ENCODE results near the gene IBTK.
"Not testable (repeated sequence)": the region's sequence is repeated elsewhere in the genome, so short reads cannot be mapped to it uniquely, and the experiment has no call there.

The IBTK gene

DNA sequence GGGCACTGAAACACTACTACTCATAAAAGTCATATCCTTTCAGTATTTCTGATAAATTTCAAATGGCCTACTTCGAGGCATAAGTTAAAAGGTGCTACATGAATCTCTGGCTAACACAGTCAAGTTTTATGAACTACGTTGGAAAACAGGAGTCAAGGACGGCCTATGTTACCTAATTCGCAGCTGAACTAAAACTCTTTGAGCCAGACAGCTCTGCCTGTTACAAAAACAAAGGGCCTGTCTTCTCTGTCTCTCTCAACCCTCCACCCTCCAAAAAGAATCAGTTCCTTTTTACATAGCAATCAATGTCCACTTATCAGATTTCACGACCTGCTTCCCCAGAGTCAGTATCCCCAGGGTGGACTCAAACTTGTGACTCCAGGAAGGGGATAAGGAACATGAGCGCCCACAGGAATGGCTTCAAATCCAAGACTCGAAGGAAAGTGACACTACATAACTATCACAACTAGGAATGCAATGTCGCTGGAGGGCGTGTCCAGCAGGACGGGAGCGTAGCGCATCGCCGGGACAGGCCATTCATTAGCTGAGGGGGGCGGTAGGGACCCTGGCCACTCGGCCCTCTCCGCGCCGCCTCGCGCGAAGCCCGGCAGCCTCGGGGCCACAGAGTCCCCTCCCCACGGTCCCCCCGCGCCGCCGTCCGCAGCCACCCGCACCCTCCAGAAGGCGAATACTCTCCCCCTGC, 591 bp downstream of the IBTK start:
- peak; percentile 56 for DNase-seq

DNA sequence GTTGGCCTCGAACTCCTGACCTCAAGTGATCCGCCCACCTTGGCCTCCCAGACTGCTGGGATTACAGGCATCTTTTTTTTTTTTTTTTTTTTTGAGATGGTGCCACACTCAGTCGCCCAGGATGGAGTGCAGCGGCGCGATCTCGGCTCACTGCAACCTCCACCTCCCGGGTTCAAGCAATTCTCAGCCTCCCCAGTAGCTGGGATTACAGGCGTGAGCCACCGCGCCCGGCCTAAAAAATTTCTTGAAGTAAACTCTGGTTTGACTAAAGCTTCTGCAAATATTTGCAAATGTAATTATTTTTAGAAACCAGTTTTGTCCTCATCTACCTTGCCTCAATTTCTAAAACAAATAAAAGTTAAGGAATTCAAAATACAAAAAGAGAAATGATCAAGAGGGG, 1.2 kb downstream of the IBTK start:
- no peak for DNase-seq

DNA sequence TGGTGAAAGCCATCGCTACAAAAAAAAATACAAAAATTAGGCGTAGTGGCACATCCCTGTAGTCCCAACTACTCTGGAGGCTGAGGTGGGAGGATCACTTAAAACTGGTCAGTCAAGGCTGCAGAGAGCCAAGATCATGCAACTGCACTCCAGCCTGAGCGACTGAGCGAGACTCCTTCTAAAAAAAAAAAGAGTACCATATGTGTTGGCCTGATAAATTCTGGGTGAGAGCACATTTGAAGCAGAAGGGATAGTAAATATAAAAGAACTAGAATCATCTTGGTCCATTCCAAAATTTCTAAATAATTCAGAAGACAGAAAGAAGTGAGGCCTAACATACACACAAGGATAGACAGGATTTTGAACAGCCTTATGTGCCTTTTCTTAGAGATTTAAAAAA, 2.2 kb downstream of the IBTK start:
- DNase-seq = no peak

DNA sequence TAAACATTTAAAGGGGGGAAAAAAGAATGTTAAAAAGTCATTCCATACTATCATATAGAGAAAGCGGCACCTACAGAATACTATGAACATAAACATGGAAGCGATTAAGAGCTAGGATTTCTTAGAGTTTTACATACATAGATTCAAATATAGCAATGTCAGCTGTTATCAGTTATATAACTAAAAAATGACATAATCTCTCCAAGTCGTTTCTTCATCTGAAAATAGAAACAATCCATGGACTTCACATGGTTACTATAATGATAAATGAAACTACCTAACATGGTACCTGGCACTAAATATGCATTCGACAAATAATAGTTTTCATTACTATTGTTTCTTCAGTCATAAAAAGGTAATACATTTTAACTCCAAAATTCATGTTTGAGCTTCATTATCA, 3.7 kb downstream of the IBTK start:
- DNase-seq = no peak

DNA sequence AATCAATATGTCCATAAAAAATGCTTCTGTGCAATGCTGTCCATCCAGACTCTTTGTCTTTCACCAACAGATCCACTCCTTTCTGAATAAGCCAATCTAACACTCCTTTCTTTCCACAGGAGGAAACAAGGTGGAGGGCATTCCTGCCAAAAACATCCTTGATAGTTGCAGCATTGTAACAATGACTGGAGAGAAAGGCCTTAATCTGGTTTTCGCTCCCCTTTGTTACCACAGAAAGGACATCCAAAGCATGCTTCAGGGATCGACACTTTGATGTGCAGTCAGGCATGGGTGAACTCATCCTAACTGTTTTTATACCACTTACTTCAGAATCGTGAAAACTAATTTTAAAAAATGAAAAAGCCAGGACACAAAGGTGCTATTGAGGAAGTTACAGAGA, 7.4 kb downstream of the IBTK start:
- DNase-seq = no peak

DNA sequence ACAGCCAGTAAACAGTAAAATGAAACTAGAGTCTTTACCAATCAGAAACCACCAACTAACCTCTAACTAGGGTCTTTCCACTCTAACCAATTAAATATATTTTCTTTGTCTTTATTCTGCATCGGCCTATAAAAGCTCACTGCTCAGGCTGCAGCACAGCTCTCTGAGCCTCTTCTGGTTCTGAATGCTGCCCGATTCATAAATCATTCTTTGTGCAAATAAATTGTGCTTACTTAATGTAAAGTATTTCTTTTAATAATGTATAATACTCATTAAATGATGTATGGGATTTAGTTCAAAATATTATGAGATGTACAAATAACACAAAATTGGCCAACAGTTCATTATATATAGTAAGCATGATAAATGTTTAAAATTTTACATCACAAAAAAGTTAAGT, 7.9 kb downstream of the IBTK start:
- DNase-seq = no peak

DNA sequence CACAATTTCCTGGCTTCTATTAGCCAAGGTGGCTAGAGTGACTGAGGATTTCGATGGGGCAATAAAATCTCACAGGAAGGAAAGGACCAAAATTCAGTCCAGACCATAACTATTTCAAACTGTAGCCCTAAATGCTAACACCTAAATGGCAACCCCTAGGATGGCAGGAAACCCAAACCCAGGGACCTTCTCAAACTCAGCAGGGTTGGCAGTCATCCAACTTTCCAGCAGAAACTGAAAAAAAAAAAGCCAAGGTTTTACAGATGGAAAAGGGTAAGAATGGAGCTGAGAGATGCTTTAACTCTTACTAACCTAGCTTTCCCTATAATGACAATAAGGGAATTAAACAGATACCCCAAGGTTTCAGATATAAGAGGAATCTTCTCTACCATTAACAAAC, 10.5 kb downstream of the IBTK start:
- DNase-seq = no peak

DNA sequence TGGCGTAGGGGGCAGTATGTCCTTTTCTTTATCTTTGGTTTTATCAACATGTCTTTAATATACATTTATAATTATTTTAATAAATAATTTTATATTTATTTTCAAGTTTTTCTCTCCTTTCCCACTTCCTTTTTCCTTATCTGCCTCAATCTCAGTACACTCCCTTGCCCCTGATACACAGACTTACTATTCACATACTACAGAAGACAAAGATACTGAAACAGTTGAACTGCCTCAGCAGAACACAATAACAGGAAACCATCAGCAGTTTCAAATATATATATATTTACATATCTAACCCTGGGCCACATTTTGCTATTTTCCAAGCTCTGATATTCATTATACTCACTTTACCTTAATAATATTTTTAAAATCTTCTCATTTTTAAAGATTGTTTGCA, 19.8 kb downstream of the IBTK start:
- DNase-seq = no peak

DNA sequence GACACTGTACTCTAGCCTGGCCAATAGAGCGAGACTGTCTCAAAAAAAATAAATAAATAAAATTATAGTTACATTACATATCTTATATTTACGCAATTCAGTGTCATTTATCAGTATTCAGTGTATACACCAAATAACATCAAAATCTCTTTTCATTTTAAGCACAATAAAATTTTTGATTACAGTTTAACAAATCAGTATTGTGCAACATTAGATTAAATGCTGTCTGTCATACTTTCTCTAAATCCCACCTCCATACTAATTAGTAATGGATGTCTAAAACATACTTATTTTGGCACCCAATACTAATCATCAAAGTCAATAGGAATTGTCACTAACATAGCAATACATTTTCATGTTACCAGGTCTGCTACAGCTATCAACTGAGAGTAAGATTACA, 27.4 kb downstream of the IBTK start:
- no peak for DNase-seq

DNA sequence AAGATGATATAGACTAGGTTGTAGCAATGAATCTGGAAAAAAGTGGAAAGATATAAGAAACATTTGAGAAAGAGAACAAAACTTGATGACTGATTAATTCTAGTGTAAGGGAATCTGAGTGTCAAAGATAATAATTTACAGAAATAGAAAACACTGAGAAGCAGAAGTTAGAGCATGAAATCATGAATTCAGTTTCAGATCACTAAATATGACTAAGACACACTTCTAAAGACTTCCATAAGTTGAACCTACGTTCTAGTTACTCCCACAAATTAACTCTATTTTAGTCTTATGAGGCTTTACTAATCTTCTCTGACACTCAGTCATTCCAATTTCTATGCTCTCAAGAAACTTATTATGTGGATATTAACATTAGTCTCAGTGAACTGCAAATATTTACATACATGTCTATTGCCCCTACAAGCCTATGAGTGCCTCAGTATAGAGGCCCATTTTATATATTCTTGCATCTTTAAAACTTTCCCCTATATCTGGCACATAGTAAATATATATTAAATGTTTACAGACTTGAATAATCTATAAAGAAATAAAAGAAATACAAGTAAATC, 30.4 kb downstream of the IBTK start:
- no peak for DNase-seq

DNA sequence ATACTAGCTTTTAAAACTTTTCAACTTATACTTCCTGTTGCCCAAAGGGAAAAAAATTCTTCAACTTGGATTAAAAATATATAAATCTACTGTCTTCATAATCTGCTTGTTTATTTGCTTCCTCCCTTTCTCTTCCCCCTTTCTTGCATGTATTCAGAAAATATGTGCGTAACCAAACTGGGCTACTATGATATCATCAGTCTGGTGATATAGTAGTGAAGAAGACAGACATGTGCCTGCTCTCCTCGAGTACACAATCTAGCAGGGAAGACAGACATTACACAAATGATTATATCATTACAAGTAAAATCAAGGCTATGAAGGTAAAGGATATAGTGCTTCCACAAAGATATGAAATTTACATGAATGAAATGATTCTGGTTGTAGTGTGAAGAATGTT, 31.0 kb downstream of the IBTK start:
- no peak for DNase-seq

DNA sequence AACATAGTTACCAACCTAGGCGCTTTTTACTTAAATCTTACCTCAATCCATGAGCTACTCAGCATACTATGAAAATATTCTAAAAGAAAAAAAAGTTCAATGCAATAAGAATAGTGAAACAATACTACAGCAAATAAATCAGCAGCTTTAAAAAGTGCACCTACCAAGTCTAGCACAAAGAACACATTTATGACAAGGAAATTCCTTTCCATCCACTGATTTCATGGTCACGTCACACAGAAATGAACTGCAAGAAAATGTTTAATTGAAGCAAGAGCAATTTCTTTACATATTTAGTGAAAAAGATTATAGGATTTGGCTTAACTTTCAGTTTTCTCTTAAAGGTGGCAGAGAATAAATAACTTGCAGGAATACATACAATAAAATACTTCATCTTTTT, 36.2 kb downstream of the IBTK start:
- DNase-seq = no peak

DNA sequence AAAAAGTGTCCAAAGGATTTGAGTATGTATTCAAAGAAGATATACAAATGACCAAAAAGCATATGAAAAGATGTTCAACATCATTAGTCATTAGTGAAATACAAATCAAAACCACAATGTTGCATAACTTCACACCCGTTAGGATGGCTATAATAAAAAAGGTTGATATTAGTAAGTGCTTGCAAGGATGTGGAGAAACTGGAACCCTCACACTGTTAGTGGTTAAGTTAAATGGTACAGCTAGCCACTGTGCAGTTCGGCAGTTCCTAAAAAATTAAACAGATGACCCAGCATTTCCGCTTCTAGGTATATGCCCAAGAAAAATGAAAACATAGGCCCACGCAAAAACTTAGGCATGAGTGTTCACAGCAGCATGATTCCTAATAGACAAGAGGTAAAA, 38.6 kb downstream of the IBTK start:
- DNase-seq = no peak

DNA sequence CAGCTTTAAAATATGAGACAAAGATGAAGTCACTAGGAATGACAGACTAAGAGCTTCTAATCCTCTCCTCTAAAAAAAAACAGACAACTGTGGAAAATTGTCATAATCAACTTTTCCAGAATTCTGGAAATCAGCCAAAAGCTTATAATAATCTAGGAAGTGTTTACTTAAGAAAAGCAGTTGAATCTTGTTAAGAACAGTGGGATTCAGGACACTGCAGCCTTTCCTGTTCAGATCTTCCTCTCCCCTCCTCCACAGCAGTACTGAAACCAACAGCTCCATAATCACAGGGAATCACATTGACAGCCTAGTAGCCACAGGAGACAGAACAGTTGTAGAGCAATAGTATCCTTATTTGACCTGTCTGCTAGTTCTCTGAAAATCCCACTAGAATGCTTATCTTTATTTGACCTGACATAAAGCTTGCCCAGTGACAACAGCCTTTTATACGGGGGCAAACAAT, 41.6 kb downstream of the IBTK start:
- DNase-seq = no peak

DNA sequence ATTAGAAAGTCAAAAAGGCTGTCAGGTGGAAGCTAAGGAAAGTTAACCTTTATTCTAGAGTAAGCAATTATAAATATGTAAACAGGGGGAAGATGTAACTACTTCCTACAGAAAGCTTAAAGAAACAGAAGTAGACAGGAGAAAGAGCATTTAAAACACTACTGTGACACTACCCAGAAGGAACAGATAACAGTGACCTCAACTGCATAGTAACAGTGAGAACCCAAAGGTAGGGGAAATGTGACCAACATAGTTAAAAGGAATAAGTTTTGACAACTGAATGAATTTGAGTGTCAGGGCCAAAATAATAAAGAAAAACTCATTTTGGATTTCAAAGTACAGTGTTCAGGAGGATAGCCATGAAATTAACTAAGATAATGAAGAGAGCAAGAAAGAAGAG, 43.5 kb downstream of the IBTK start:
- DNase-seq = no peak

DNA sequence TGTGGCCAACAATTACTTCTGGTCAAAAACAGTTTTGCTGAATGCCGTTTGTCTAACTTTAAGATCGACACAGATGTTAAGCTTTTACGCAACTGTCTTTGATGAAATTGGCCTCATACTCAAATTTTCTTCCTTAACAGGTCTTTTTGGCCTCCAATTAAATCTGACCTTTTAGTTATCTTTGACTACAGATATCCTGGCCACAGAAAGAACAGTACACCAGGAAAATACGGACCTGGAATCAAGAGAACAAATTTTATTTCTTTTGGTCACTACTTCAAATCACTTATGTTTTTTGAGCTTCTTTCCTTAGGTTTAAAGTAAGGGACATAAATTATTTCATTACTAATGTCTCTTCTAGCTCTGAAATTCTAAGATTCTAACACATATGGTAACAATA, 49.8 kb downstream of the IBTK start:
- no peak for DNase-seq

DNA sequence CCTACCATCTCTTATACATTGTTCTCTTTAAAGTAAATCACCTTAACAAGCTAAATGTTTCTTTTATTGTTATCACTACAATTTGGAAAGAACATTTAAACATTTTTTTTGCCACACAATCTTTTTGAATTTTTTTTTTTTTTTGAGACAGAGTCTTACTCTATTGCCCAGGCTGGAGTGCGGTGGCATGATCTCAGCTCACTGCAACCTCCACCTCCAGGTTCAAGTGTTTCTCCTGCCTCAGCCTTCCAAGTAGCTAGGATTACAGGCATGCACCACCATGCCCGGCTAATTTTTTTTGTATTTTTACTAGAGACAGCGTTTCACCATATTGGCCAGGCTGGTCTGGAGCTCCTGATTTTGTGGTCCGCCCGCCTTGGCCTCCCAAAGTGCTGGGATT, 50.3 kb downstream of the IBTK start:
- not testable (repeated sequence) for DNase-seq

DNA sequence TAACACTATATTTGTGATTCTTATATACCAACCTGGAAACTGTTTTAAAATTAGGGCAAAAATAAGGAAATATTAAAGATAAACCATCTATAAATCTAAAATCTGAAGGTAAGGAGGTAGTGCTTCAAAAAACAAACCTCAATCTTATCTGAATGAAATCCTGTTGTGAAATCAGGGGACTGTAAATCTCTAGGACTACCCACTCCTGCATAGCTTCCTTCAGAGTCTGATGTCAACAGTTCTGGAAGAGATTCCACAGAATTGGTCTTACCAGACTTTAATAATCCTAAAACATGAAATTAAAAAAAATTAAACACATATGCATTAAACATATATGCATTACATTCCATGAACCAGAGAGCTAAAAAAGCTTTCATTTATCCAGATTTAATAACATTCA, 51.4 kb downstream of the IBTK start:
- no peak for DNase-seq

DNA sequence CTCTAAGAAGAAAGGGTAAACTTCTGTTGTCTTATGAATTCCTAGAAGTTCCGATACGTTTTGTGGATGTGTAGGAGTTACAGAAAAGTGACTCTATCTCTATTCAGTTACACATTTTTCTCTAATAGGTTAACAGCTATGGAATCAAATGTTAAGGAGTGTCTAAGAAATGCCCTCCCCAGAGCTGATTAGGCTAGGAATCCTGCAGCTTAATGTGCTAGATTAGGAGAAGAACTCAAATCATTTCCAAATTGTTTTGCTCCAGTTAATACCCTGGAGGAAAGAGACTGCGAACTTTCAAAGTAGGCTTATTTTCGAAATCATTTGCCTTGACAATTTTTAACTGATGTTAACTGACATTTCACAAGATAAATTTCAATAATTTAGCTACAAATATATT, 51.9 kb downstream of the IBTK start:
- DNase-seq = no peak

DNA sequence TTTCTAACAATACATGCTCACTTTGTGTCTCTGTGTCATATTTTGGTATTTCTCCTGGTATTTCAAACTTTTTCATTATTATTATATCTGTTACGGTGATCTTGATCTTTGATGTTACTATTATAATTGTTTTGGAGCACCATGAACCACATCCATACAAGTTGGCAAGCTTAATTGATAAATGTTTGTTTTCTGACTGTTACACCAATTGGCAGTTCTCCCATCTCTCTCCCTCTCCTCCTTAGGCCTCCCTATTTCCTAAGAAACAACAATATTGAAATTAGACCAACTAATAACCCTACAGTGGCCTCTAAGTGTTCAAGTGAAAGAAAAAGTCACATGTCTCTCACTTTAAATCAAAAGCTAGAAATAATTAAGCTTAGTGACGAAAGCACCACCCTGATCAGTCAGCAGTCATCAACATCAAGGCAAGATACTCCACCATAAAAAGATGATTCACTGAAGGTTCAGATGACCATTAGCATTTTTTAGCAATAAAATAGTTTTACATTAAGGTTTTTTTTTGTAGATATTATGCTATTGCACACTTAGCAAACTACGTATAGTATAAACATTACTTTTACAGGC, 61.5 kb downstream of the IBTK start:
- no peak for DNase-seq

DNA sequence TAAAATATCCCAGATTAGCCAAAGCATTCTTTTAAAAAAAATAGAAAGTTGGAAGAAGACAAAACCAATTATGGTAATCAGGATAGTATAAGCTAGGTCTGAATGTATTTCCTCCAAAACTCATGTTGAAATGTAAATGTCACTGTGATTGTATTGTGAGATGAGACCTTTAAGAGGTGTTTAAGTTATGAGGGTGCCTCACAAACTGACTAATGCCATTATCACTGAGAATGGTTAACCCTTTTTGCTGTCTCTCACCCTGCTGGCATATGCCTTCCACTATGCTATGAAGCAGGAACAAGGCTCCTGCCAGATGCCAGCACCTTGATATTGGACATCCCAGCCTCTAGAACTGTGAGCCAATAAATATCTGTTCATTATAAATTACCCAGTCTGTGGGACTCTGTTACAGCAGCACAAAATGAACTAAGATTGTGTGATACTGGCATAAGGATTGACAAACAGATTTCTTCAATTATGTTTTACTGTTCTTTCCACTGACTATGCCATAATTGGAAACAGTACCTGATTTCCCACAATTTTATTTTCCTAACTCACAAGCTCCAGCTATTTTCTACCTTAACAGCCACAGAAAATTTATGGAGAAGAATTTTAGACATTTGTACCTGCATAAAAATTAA, 63.8 kb downstream of the IBTK start:
- DNase-seq = no peak

DNA sequence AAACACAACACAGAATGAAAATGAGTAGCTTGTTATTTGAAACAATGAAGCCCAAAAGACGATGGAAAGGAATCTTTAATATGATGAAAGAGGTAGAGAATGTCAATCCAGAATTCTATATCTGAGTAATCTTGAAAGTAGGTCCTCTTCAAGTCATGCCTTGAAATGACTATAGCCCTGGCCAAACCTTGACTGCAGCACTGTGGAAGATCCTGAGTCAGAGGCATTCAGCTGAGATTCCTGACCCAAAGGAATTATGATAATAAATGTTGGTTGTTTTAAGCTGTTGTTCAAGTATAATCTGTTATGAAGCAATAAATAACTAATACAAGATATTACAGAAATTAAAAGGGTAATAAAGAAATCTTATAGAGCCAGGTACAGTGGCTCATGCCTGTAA, 64.8 kb downstream of the IBTK start:
- no peak for DNase-seq

DNA sequence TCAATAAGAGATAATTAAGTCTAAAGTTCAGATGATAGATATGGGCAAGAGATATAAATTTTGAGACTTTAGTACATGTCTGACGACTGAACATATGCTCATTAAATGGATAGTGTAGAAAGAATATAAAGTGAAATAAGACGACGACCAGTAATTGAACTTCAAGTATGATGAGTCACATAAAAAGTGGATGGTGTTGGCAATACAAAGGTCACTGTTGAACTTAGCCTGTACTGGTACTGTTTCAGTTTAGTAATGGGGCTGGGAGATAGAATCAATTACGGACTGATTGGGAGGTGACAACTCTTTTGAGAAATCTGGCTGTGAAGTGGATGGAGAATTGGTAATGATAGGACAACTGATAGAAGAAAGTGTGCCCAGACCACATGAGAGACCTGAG, 68.1 kb downstream of the IBTK start:
- DNase-seq = no peak

DNA sequence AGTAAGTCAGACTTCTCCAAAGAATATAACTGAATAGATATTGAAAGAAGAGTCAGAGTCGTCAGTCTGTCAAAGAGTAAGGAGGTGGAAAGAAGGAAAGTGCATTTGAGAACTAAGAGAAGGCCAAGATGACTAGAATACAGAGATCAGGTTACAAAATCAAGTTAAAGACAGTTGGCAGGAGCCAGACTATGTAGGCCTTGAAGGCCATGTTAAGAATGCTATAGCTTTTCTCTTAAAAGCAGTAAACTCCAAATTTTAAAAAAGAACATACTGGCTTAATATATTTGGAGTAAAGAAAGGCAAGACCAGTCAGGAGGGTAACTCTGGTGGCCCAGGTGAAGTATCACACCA, 68.8 kb downstream of the IBTK start:
- no peak for DNase-seq
